AG09309 (cell line): Measurements from ENCODE around the gene GALNT18.

Source experiments
- DNase-seq: peaks from one replicate; pipeline ENCODE4 v3.0.0-alpha.2; 2010; ENCODE audit warnings: low read depth
- H3K4me3 ChIP-seq: 2 replicates; pipeline ENCODE4 v1.5.1; 2011; ENCODE audit warnings: mild to moderate bottlenecking, low read depth, low read length, moderate library complexity; ENCODE audit not compliant: control insufficient read depth
- TF ChIP-seq, protein P1 (sequence below): IDR thresholded peaks from 2 replicates; pipeline ENCODE4 v1.5.1; 2011; ENCODE audit warnings: mild to moderate bottlenecking, low read depth, low read length, inconsistent platforms; ENCODE audit not compliant: insufficient read depth, control insufficient read depth; ENCODE audit errors: missing control alignments

Gene GALNT18

DNA sequence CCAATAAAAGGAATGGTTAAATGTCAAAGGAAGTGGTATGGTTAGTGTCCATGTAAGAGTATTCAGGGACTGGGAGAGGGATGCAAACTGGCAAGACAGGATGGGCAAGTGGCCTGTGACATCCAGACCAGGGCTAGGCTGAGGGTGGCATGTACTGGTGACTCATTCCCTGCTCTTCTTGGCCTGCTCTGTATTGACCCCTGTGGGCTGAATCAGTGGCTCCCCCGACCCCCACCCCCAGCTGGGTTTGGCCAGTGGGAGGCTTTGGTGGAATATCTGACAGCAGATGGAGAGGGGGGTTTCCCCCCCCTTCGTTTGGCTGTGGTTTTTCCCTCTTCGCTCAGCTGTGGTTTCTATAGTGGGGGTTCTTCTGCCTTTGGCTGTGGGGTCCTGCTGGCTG lies 356.5 kb downstream of the GALNT18 start:
- no peak for DNase-seq
- no peak overlapping the region for H3K4me3 ChIP-seq
- TF ChIP-seq, protein P1, sequence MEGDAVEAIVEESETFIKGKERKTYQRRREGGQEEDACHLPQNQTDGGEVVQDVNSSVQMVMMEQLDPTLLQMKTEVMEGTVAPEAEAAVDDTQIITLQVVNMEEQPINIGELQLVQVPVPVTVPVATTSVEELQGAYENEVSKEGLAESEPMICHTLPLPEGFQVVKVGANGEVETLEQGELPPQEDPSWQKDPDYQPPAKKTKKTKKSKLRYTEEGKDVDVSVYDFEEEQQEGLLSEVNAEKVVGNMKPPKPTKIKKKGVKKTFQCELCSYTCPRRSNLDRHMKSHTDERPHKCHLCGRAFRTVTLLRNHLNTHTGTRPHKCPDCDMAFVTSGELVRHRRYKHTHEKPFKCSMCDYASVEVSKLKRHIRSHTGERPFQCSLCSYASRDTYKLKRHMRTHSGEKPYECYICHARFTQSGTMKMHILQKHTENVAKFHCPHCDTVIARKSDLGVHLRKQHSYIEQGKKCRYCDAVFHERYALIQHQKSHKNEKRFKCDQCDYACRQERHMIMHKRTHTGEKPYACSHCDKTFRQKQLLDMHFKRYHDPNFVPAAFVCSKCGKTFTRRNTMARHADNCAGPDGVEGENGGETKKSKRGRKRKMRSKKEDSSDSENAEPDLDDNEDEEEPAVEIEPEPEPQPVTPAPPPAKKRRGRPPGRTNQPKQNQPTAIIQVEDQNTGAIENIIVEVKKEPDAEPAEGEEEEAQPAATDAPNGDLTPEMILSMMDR: no peak

DNA sequence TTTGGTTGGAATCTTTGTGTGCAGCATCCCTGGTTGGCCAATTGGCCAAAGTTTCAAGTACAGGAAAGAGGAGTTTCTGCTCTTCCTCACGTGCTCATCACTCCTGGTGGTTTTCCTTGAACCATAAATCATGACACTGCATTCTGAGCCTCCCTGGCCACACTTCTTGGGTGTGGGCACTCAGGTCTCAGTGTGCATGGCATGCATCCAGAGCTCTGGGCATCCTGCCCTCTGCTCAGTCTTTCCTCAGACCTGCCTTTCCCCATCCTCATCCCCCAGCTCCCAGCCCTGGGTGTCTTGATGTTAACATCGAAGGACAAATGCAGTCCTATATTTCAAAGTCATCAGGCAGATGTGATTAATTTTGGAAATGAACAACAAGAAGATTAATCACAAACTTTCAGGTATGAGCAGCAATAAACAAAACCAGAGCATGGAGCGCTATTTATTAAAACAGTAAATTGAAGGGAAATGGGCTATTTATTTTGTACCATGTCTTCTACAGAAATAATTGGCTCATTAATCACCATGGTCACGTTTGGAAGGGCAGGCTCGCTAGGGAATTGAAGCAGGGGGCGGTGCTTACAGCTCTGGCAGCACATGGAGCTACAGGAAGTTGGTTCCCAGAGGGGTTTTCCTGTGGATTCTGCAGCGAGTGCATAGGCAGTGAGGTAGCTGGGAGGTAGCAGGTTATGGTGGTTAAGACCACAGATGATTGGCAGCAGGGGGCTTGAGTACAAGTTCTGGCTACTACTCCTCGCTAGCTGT lies 358.4 kb downstream of the GALNT18 start:
- DNase-seq: no peak
- H3K4me3 ChIP-seq: no peak overlapping the region
- TF ChIP-seq, protein P1: no peak

DNA sequence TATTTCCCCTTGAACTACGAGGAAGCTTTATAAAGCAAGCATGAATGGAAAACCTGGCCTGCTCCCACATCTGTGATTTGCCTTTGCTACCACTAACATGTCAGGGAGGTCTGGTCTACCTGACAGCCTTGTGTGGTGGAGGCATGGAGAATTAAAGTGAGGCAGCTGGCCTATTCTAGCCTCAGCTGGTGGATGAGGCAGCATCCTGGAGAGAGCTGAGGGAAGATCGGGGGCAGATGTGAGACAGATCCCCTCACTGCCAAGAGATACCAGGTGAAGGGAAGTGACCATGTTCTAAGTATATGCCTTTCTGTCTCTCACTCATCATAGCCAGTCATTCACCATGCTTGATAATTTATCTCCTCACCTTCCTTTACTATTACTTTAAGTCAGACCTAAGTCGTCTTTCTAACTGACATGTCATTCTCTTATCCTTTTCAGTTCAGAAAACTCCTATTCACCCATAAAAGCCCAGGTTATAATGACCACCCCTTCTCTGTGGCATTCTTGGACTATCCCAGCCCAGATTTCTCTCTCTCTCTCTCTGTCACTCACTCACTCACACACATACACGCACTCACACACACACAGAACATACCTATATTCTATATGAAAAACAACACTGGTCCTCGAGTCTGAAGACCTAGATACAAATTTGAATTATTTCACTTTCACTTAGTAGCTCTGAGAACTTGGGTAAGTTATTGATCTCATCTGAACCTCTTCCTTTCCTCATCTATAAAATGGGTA lies 359.5 kb downstream of the GALNT18 start:
- DNase-seq: no peak
- TF ChIP-seq, protein P1: no peak

DNA sequence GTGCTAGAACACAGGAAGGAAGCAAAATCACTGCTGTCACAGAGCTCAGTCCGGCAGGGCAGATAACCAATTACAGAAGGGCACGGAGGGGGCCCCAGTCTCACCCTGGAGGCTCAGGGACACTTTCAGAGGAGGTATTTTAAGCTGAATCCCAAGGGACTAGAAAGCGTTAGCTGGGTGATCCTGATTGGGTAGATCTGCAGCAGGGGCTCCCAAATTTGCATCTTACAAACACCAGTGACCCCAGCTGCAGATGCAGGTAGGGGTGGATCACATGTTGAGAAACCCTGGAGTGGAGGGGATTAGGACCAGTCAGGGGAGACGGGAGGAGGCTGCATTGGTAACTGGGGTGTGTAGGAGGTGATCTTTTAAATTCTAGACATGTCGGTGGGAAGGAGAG lies 360.2 kb downstream of the GALNT18 start:
- no peak overlapping the region for H3K4me3 ChIP-seq
- TF ChIP-seq, protein P1: no peak
- no peak for DNase-seq

More for the DNA sequence above, 359.5 kb downstream of the GALNT18 start:
- no peak overlapping the region for H3K4me3 ChIP-seq

DNA sequence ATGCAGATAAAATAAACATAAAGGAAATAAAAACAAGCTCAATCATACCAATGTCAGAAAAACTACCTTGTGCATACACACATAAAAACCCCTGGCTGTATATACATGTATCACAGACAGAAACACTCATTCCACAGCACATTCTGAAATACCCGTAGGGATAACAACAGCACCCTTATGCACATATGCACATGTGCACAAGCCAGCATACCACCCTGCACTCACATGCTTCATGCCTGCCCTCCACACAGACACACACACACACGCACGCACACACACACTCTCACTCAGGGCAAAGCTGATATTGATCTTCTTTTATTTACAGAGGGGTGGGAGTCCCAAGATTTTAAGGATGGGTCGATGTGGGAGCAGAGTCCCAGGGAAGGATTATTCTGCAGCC lies 360.9 kb downstream of the GALNT18 start:
- TF ChIP-seq, protein P1: no peak
- no peak overlapping the region for H3K4me3 ChIP-seq
- no peak for DNase-seq

DNA sequence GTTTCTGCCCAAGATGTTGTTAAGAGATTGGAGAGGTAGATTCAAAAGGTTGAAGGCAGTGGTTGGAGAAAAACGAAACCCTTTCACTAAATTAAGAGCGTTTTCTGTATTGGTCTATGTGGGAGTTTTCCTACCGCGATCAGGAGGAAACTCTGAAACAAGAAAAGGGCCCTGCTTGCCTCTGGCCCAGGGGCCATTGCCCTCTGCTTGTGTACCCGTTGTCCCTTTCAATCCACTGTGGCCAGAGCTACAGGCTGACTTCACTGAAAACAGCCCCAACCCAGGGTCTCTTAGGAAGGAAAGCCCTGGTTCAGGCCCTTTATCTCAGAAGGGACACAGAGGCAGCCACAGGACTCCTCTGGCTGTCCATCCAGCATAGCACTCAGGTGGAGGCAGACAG lies 367.8 kb downstream of the GALNT18 start:
- H3K4me3 ChIP-seq: no peak overlapping the region
- TF ChIP-seq, protein P1: no peak
- DNase-seq: no peak
